Frontal cortex (tissue), 4 donors: ENCODE measurements around the gene LY86. TPM values are rescaled to one million over a fixed set of nuclear protein-coding genes. Genes with fewer than 3 reads are reported as not detected.

Experiments used
- DNase-seq, 2 donors: peaks; one replicate each; pipeline ENCODE4 v3.0.0; 2012; ENCODE audit warnings: low spot score in 2 of 2
- FAIRE-seq: peaks from 2 replicates; lab custom pipeline; 2012; peaks lifted over from hg19 to GRCh38; lab: Jason Lieb, UNC
- total RNA-seq: library from RNA; depleted of rRNA; stranded (reverse); fragments of >200 nt; gene quantifications from one replicate; pipeline ENCODE4 v1.2.3, GENCODE V29; 2014
- donor health status: control.
- donor health status: control.
- donor health status: control.

LY86 gene
- 2.9 TPM for total RNA-seq

DNA sequence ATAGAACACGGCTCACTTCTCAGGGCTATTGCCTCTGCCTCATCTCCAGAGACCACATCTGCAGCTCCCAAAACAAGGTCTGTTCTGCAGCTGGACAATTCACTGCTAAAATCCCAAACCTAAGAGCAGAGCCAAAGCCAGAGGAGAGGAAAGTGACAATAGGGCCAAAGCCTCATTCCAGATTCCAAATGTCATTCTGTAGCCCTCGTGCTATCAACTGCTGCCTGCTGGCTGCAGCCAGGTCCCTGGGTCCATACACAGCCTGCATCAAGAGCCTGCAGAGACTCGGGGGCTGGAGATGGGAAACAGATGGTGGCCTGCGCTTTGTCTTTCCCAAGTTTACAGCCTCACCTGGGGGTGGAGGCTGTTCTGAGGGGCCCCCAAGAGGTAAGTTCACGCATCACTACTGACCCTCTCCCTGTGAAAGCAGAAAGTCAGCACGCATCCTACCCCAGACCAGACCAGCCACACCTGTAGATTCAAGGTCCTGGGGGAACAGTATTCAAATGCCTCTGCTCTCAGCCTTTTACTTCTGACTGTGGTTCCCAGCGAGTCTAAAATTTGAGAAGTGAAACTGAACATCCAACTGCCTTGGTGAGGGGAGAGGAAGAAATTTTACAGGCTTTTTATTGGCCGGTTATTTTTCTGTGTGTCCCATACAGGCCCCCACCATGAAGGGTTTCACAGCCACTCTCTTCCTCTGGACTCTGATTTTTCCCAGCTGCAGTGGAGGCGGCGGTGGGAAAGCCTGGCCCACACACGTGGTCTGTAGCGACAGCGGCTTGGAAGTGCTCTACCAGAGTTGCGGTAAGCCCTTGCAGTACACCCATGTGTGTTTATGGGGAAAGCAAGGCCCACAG lies at the start of gene LY86:
Gene LY86, plus strand, starts transcription at position 657 of the 860 bp plus-strand sequence. Its CDS starts 15 bp downstream, at position 672.
- FAIRE-seq = no peak
- DNase-seq = no peak

DNA sequence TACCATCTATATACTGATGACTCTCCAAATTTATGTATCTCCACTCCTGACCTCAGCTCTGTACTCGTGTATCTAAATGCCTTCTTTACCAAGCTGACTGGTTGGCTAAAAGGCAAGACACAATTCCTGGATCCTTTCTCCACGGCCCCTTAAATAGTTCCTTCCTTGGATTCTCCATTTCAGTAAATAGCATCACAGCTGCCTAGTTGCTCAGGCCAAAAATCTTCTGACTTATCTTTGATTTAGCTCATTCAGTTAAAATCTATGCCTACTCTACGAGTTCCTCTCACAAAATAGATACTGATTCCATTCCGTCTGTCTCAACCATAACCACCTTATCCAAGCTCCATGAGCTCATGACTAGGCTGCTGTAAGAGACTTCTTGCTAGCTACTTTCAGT lies 49.5 kb upstream of the LY86 start:
- FAIRE-seq = no peak
- no peak for DNase-seq

DNA sequence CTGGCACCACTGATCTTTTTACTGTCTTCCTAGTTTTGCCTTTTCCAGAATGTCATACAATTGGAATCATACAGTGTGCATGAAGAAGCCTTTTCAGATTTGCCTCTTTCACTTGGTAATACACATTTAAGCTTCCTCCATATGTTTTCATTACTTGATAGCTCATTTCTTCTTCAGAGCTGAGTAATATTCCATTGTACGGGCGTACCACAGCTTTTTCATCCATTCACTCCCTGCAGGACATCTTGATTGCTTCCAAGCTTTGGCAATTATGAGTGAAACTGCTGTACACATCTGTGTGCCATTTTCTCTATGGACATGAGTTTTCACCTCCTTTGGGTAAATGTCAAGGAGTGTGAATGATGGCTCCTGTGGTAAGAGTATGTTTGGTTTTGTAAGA lies 46.2 kb upstream of the LY86 start:
- DNase-seq (no peak), FAIRE-seq (no peak)

DNA sequence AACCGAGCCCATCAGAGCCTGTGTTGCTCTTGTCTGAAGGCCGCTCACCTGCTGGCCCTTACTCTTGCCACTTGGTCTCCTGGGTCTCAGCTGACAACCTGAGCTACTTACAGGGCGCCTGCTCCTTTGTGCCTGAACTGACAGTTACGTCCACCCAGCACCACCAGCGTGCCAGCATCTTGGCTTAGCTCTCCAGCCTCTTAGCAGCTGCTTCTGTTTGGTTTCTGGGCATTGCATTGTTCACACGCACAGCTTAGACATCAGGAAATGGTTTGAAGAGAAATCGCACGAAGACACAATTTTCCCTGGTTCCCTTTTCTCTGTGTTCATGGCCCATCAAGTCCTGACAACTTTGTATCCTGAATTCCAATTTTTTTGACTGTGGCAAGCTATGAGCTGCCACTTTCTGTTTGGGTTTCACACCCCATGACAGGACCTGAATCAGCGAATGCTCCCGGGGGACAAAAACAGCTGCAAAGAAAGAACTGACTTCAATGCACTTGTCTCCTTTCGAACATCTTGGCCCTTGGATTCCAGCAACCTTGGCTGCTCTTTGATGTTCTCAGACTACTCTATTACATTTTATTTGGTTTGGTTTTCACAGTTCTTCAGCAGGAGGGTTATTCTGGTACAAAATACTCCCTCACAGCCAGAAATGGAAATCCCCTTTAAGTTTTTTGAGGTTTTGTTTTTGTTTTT lies 45.2 kb upstream of the LY86 start:
- DNase-seq (no peak), FAIRE-seq (no peak)

DNA sequence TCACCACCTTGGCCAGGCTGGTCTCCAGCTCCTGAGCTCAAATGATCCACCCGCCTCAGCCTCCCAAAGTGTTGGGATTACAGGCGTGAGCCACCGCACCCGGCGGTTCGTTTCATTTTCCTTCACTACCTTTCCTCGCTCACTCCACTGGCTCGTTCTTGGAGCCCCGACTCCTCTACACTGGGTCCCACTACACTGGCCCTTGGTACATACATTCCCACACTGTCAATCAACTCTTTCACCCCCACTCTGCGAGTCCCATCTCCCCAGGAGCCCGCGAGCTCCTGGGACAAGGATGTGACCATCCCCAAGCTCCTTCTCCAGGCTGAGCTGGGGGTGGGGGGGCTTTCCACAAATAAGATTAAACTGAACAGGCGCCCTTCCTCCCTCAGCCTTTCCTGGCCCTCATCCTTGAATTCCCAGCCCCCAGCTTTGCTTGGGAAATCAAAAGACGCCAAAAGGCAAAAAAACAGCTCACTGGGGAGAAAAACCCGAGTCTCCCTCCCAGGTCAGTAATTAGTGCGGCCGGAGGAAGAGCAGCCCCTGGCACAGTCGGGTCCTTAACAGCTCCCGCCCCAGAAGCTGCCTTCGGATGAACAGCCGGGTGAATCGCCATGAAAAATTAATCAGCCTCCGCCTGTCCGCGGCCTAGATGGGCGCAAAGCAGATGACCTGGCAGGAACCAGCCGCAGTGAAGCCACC lies 42.8 kb upstream of the LY86 start:
- no peak for FAIRE-seq
- no peak for DNase-seq

DNA sequence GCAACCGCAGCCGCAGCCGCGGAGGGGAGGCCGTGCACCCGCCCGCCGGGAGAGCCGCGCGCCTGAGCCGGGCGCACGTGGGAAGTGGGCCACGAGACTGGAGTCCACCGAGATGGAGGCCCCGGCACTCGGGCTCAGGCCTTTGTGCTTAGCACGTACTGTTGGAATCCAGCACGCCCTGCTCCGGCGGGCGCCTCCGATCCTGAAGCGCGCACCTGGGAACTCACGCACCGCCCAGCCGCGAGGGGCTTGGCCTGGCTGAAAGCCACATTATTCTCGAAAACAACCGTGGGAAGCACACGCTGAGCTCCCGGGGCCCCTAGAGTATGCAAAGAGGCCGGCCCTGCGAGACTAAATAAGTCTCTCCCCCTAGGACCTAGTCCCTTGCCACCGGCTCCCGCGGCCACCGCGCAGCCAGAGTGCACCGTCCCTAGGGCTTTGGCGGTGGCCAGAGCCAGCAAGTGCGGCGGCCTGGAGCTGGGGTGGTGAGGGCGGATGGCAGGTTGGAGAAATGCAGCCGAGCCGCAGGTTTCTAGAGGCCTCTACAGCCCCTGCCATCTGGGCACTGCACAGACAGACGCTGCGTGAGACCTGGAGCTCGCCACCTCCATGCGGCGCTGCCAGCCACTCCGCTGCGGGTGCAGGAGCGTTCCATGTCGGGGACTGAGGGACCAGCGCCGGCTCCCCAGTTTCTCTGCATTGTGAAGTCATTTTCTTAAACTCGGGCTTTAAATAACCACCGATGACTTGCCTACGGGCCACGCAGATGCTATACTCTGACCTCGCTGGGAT lies 42.0 kb upstream of the LY86 start:
- FAIRE-seq = no peak
- peak; percentile 36 to 49 for DNase-seq

DNA sequence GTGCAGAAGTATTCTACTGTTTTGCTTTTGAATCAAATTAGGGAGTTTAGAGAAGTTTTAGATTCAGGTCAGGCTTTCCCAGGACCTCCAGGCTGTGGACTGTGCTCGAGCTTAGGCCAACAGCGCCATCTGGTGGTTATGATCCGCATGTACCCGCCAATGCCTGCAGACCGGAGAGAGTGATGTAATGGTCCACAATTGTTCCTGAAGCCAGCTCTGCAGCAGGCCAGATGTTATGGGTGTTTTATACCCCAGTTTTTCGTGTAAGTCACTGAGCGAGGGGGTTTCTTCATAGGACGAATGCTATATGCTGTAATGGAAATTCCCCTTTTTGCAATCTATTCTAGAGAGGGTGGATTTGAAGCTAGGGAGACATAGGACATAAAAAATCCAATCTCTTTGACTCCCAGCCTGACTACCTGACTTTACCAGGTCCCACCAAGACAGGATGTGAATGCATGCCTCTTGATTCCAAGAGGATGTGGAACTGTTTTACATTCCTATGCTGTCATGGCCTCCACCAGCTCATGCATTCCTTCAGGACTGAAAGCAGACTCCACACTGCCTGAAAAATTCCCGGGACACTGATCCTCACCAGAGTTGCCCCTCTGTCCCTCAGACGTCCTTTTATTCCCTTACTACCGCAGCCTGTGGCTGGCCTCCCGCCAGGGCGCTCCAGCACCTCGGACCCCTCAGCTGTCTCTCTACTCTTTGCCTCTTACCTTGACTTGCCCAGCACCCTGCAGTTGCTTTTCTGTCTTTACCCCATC lies 41.2 kb upstream of the LY86 start:
- FAIRE-seq (peak; percentile 72), DNase-seq (peak; percentile 83 to 85)

DNA sequence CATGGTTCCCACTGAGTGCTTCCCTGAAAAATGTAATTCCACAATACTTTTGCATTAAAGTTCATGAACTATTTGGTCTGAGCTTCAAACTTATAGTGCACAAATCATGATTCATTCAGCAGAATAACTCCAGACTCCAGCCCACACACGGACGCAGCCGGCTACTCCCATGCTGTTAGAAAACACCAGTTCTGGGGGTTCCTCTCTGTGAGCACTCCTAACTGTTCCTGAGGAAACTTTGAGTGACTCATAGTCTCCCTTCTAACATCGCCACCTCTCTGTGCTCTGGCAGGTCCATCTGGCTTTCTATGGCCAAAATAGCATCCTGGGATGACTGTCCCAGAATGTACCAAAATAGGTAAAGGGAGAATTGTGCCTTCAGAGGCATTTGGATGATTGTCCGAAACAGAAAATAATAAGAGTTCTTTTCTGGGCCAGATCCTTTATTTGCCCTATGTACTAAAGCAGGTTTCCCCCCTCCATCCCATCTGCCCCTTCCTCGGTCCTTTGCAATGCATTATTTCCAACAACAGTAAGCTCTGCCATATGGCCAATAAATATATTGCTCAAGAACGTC lies 32.3 kb upstream of the LY86 start:
- FAIRE-seq (no peak), DNase-seq (no peak)

DNA sequence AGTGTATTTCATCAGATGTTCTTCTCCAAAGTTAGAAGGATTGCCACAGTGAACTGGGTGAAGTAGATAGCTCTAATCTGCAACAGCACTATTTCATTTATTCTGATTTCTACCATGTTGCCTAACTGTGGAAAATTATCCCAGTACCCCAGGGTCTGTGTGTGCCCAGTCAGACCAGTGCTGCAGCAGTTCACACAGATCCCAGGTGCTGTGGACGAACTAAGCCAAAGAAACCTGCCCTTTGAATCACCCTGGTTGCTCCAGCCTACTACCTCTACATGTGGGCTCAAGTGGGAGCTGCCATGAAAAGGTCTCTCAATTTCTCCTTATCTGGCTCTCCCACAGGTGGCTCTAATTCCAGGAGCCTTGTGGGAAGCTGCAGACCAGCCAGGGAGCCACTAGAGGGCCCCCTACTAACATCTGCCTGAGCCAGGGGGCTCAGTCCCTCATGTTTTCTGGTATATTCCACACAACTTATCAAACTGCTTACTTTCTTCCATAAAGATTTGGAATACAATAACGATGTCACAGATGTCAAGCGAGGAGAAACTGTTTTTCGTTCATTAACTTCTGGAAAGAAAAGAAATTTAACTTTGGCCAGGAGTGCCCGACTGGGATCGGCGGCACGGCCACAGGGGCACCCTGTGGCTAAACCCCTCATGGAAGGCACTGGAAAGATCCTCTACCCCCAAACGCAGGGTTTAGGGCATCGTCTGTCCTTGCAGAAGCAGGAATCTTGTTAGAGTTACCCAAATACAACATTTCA lies 31.6 kb upstream of the LY86 start:
- DNase-seq (peak in 1 of 2 donors; percentile 32), FAIRE-seq (no peak)

DNA sequence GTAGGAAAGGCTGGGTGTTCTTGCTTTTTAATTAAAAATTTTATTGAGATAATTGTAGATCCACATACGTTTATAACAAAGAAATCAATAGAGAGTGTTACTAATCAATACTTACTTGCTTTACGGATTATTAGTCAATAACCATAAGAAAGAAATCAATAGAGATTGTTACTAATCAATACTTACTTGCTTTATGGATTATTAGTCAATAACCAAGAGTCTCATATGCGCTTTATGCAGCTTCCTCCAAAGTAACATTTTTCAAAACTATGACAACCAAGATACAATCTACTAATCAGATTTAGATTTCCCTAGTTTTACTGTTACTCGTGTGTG lies 31.0 kb upstream of the LY86 start:
- no peak for DNase-seq
- no peak for FAIRE-seq

DNA sequence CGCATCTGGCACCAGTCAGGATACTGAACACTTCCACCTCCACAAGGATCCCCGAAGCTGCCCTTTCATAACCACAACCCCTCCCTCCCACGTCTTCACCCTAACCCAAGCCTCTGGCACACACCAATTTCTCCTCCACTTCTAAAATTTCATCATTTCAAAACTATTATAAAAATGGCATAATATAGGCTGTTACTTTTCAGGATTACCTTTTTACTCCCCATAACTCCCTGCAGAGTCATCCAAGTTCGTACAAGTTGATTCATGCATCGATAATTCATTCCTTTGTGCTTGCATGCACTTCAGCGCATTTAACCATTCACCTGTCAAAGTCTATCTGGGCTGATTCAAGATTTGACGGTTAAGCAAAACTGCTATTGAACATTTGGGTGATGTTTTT lies 30.6 kb upstream of the LY86 start:
- DNase-seq (no peak), FAIRE-seq (no peak)

DNA sequence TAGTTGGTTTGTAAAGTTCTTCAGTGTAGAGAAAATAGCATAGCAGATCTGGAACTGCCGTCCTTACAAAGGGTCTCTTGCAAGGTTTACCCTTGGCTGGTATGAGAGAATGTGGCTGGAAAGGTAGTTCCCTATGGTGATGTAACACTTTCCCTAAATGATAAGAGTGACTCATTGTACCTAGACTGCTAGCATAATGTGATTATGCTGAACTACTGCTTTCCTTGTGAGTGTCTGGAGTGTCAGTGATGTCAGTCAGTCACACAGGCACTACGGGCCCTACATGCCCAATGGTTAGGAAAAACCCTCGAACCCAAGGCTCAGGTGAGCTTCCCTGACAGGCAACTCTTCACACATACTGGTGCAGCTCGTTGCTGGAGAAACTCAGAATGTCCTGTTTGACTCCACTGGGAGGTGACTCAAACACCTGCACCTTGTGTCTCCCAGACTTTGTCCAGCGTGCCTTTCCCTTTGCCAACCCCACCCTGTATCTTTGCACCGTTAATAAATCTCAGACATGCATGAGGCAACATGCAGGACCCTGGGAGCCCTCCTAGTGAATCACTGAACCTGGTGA lies 28.4 kb upstream of the LY86 start:
- no peak for FAIRE-seq
- DNase-seq = no peak

DNA sequence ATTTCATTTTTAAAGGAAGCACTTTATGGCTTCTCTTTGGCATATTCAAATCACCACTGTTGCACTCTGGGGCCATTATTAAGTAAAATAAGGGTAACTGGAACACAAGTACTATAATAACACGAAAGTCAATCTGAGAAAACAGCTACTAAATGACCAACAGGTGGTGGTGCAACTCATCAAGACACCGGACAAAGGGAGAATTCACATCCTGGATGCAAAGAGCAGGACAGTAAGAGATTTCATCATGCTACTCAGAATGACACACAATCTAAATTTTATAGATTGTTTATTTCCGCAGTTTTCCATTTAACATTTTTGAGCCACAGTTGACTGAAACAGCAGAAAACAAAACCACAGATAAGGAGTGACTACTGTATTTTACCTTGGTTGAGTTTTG lies 27.6 kb upstream of the LY86 start:
- FAIRE-seq = no peak
- no peak for DNase-seq

DNA sequence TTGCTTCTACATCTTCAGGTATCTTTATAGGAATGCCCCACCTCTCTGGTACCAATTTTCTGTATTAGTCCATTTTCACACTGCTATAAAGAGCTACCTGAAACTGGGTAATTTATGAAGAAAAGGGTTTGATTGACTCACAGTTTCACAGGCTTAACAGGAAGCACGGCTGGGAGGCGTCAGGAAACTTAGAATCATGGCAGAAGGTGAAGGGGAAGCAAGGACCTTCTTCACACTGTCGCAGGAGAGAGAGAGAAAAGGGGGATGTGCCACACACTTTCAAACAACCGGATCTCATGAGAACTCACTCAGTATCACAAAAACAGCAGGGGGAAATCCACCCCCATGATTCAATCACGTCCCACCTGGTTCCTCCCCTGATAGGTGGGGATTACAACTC lies 24.4 kb upstream of the LY86 start:
- no peak for FAIRE-seq
- DNase-seq = no peak

DNA sequence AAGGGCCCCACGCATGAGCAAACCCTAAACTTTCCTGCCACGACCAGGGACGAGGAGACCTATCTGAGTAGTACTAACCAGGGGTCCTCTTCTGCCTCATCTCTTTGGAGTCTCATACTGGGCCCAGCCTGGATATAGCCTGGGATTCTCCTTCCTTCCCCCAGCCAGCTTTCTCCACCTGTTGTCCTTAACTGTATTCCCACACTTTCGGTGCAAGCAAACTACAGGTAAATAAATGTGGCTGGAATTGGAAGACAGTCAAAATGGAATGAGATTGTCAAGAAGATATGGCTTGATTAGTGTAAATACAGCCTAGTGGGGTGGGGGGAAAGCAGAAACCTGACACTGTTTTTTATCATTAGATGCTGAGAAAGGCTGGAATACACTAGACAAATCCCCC lies 23.5 kb upstream of the LY86 start:
- DNase-seq (no peak), FAIRE-seq (no peak)

DNA sequence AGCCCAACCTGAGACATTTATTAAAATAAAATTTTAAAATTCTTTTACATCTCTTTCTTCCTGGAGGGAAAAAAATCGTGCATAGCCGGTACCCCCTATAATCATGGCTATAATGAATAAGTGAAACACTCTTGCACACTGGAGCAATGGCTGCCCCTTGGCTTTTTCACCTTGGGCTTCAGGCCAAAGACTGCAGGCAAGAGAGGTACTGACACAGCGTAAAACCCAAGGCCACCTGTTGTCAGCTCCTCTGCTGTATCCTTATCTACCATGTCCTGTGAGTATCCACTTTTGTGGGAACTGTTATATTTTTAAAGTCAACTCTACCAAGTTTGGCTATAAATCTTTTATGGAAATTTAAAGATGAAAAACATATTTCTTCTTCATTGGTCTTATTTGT lies 23.0 kb upstream of the LY86 start:
- no peak for FAIRE-seq

DNA sequence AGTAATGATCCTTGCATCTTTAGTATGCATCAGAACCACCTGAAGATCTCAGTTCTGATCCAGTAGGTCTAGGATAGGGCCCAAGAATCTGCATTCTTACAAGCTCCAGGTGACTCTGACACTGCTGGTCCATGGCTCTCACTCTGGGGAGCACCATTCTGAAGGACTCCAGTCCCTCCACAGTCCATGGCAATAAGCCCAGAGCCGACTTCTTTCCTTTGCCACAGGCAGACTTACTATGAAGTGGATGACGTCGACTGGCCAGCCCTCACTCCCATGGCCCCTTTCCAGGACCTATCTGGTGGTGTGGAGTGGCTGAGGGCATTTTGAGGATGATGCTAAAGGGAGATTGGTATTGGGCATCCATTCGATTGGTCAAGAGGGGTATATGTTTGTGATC lies 21.8 kb upstream of the LY86 start:
- no peak for FAIRE-seq

More for the DNA sequence above, 23.0 kb upstream of the LY86 start:
- DNase-seq = no peak

More for the DNA sequence above, 21.8 kb upstream of the LY86 start:
- DNase-seq = no peak
